HG03520 (cell line): ENCODE measurements around the gene USP13.

Experiments
- ATAC-seq: cut with Tn5 transposase; IDR thresholded peaks from one replicate; pipeline ENCODE4 v1.9.1; 2021; ENCODE audit warnings: mild to moderate bottlenecking, moderate library complexity; ENCODE audit not compliant: unreplicated experiment

USP13 gene

GRCh38 chr3:179697736-179698332 is 45.0 kb downstream of the USP13 start:
- no peak for ATAC-seq

- no peak for ATAC-seq
Measured at GRCh38 chr3:179700716-179701115, 47.9 kb downstream of the USP13 start.

- no peak for ATAC-seq
Measured at GRCh38 chr3:179701176-179701827, 48.5 kb downstream of the USP13 start.

GRCh38 chr3:179702271-179702947 is 49.6 kb downstream of the USP13 start:
- no peak for ATAC-seq

GRCh38 chr3:179703816-179704215 is 51.0 kb downstream of the USP13 start:
- no peak for ATAC-seq

- ATAC-seq: no peak
Measured at GRCh38 chr3:179706233-179706632, 53.4 kb downstream of the USP13 start.

- no peak for ATAC-seq
Measured at GRCh38 chr3:179710079-179710478, 57.2 kb downstream of the USP13 start.

GRCh38 chr3:179713643-179714090 is 60.8 kb downstream of the USP13 start:
- no peak for ATAC-seq

GRCh38 chr3:179715582-179715981 is 62.7 kb downstream of the USP13 start:
- ATAC-seq: no peak

- ATAC-seq: no peak
Measured at GRCh38 chr3:179716226-179716625, 63.4 kb downstream of the USP13 start.

GRCh38 chr3:179716811-179717210 is 64.0 kb downstream of the USP13 start:
- ATAC-seq: peak; percentile 57

GRCh38 chr3:179717219-179717618 is 64.4 kb downstream of the USP13 start:
- ATAC-seq: peak; percentile 8

- ATAC-seq: no peak
Measured at GRCh38 chr3:179719048-179719734, 66.4 kb downstream of the USP13 start.

GRCh38 chr3:179720196-179720595 is 67.4 kb downstream of the USP13 start:
- no peak for ATAC-seq

GRCh38 chr3:179723617-179724016 is 70.8 kb downstream of the USP13 start:
- no peak for ATAC-seq

GRCh38 chr3:179726075-179726699 is 73.3 kb downstream of the USP13 start:
- no peak for ATAC-seq

GRCh38 chr3:179729086-179729485 is 76.2 kb downstream of the USP13 start:
- no peak for ATAC-seq

- no peak for ATAC-seq
Measured at GRCh38 chr3:179729981-179730380, 77.1 kb downstream of the USP13 start.

- ATAC-seq: no peak
Measured at GRCh38 chr3:179730506-179730905, 77.7 kb downstream of the USP13 start.

GRCh38 chr3:179731544-179731943 is 78.7 kb downstream of the USP13 start:
- ATAC-seq: no peak
